ENCODE data around the gene GDPD5.

DNA sequence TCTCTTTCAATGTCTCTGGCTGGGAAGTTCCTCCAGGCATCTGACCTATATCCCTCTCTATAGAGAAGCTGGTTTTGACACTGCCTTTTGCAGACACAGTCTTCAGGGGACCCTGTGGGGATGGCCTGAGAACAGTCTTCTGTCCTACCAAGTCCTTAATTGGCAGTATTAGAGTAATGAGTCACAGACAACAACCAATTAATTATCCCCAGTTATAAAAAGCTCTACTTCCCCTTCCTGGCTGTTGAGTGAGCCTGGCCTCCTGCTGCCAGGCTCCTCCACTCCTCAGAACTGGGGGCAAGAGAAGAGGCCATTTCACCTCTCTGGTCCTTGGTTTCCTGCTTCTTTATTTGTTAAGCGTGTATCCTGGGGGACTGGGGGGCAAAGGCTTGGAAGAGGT is 51.5 kb downstream of the GDPD5 start:
- TF ChIP-seq, protein P1, sequence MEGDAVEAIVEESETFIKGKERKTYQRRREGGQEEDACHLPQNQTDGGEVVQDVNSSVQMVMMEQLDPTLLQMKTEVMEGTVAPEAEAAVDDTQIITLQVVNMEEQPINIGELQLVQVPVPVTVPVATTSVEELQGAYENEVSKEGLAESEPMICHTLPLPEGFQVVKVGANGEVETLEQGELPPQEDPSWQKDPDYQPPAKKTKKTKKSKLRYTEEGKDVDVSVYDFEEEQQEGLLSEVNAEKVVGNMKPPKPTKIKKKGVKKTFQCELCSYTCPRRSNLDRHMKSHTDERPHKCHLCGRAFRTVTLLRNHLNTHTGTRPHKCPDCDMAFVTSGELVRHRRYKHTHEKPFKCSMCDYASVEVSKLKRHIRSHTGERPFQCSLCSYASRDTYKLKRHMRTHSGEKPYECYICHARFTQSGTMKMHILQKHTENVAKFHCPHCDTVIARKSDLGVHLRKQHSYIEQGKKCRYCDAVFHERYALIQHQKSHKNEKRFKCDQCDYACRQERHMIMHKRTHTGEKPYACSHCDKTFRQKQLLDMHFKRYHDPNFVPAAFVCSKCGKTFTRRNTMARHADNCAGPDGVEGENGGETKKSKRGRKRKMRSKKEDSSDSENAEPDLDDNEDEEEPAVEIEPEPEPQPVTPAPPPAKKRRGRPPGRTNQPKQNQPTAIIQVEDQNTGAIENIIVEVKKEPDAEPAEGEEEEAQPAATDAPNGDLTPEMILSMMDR (IDR thresholded peaks at IDR 0.05): no peak
- no peak for TF ChIP-seq POLR2A (IDR thresholded peaks at IDR 0.05)
